Hematopoietic multipotent progenitor cell treated with erythropoietin and hydrocortisone succinate and interleukin-3 and kit ligand, for 4 days (in vitro differentiated cells): ENCODE measurements around the gene PARVG.
A peak's percentile ranks its signal among the peaks of the same experiment; 100 is the strongest.

Experiments used
- DNase-seq: peaks from one replicate; pipeline ENCODE4 v3.0.0-alpha.2; 2015

The PARVG gene

GRCh38 chr22:44199866-44200265, 19.1 kb downstream of the PARVG start:
- no peak for DNase-seq

GRCh38 chr22:44200451-44200850, 19.7 kb downstream of the PARVG start:
- peak; percentile 29 for DNase-seq

GRCh38 chr22:44200855-44201550, 20.3 kb downstream of the PARVG start:
- DNase-seq = peak; percentile 68

GRCh38 chr22:44201665-44202064, 20.9 kb downstream of the PARVG start:
- DNase-seq = no peak

- DNase-seq = no peak
Measured at GRCh38 chr22:44202261-44202789, 21.6 kb downstream of the PARVG start.

- DNase-seq = no peak
Measured at GRCh38 chr22:44203203-44203602, 22.5 kb downstream of the PARVG start.

- no peak for DNase-seq
Measured at GRCh38 chr22:44204739-44205515, 24.2 kb downstream of the PARVG start.

GRCh38 chr22:44205516-44206329, 25.0 kb downstream of the PARVG start:
- no peak for DNase-seq

- DNase-seq = no peak
Measured at GRCh38 chr22:44206330-44206645, 25.6 kb downstream of the PARVG start.

- no peak for DNase-seq
Measured at GRCh38 chr22:44206696-44207095, 26.0 kb downstream of the PARVG start.

- DNase-seq = no peak
Measured at GRCh38 chr22:44207173-44207980, 26.7 kb downstream of the PARVG start.

GRCh38 chr22:44207981-44208317, 27.2 kb downstream of the PARVG start:
- DNase-seq = no peak

- DNase-seq = no peak
Measured at GRCh38 chr22:44209343-44209742, 28.6 kb downstream of the PARVG start.

GRCh38 chr22:44210722-44211121, 30.0 kb downstream of the PARVG start:
- no peak for DNase-seq

GRCh38 chr22:44211256-44211945, 30.7 kb downstream of the PARVG start:
- peak; percentile 42 for DNase-seq

GRCh38 chr22:44211946-44212930, 31.5 kb downstream of the PARVG start:
- DNase-seq = no peak

GRCh38 chr22:44212936-44213335, 32.2 kb downstream of the PARVG start:
- no peak for DNase-seq

GRCh38 chr22:44213489-44214043, 32.8 kb downstream of the PARVG start:
- no peak for DNase-seq

- no peak for DNase-seq
Measured at GRCh38 chr22:44214187-44214586, 33.5 kb downstream of the PARVG start.

- no peak for DNase-seq
Measured at GRCh38 chr22:44214764-44215163, 34.0 kb downstream of the PARVG start.
